ENCODE data around the gene KLHL29. TPM values are rescaled to one million over a fixed set of nuclear protein-coding genes. Genes with fewer than 3 reads are reported as not detected.

The KLHL29 gene
- total RNA-seq, 1 donor from 2014 or later: 12.9 TPM

GRCh38 chr2:23432531-23432930, 47.6 kb downstream of the KLHL29 start:
- ATAC-seq (no peak), DNase-seq (no peak)
- no peak for TF ChIP-seq CTCF (IDR thresholded peaks at IDR 0.05)
- no peaks in the 10 kb centered on the region for H3K36me3 ChIP-seq
- no peaks in the 10 kb centered on the region for H3K4me1 ChIP-seq
- no peak overlapping the region for H3K4me3 ChIP-seq
- H3K27ac ChIP-seq: no peak overlapping the region
- peaks cover 4% of the 10 kb centered on the region for H3K9me3 ChIP-seq
- intact Hi-C loops (cut with DNase I): no loop called here
- no peaks in the 10 kb centered on the region for H3K27me3 ChIP-seq (ENCODE audit: low read depth)

- Histone ChIP-seq H3K27me3 (ENCODE audit: low read depth) (no peaks in the 10 kb centered on the region), H3K4me3 (no peak overlapping the region), H3K4me1 (no peaks in the 10 kb centered on the region), H3K27ac (no peak overlapping the region), H3K9me3 (peaks cover 5% of the 10 kb centered on the region), H3K36me3 (no peaks in the 10 kb centered on the region)
- no peak for DNase-seq
- no peak for ATAC-seq
- intact Hi-C loops (cut with DNase I): no loop called here
- no peak for TF ChIP-seq CTCF (IDR thresholded peaks at IDR 0.05)
Observed at GRCh38 chr2:23433282-23433681, 48.3 kb downstream of the KLHL29 start.

- H3K36me3 ChIP-seq: no peaks in the 10 kb centered on the region
- intact Hi-C loops (cut with DNase I): no loop called here
- no peak for TF ChIP-seq CTCF (IDR thresholded peaks at IDR 0.05)
- no peak overlapping the region for H3K4me3 ChIP-seq
- peaks cover 5% of the 10 kb centered on the region for H3K9me3 ChIP-seq
- no peaks in the 10 kb centered on the region for H3K4me1 ChIP-seq
- DNase-seq (no peak), ATAC-seq (peak; percentile 17 to 20)
- H3K27me3 ChIP-seq (ENCODE audit: low read depth): no peaks in the 10 kb centered on the region
- no peak overlapping the region for H3K27ac ChIP-seq
Observed at GRCh38 chr2:23434721-23435121, 49.7 kb downstream of the KLHL29 start.

- Histone ChIP-seq H3K27me3 (ENCODE audit: low read depth) (no peaks in the 10 kb centered on the region), H3K9me3 (peaks cover 5% of the 10 kb centered on the region), H3K4me3 (no peak overlapping the region), H3K27ac (no peak overlapping the region), H3K4me1 (no peaks in the 10 kb centered on the region), H3K36me3 (no peaks in the 10 kb centered on the region)
- DNase-seq: no peak
- TF ChIP-seq CTCF (IDR thresholded peaks at IDR 0.05): no peak
- intact Hi-C loops (cut with DNase I): no loop called here
- ATAC-seq: peak in 1 of 2 donors; percentile 19
Observed at GRCh38 chr2:23435250-23436035, 50.5 kb downstream of the KLHL29 start.

- Histone ChIP-seq H3K4me3 (no peak overlapping the region), H3K4me1 (no peaks in the 10 kb centered on the region), H3K9me3 (peaks cover 7% of the 10 kb centered on the region), H3K36me3 (no peaks in the 10 kb centered on the region), H3K27me3 (ENCODE audit: low read depth) (no peaks in the 10 kb centered on the region), H3K27ac (no peak overlapping the region)
- TF ChIP-seq CTCF (IDR thresholded peaks at IDR 0.05): no peak
- intact Hi-C loops (cut with DNase I): no loop called here
- DNase-seq (no peak), ATAC-seq (no peak)
Observed at GRCh38 chr2:23436346-23437098, 51.5 kb downstream of the KLHL29 start.
